Activated naive CD8-positive, alpha-beta T cell (primary cell): ENCODE data around the gene MARCHF4.

Experiments
- H3K27ac Mint-ChIP-seq: one replicate; pipeline ENCODE4 v1.8.0; 2021; ENCODE audit warnings: mixed read lengths
- H3K27me3 Mint-ChIP-seq: one replicate; pipeline ENCODE4 v1.8.0; 2021; ENCODE audit warnings: mixed read lengths
- H3K36me3 Mint-ChIP-seq: one replicate; pipeline ENCODE4 v1.8.0; 2021; ENCODE audit warnings: mixed read lengths
- H3K4me1 Mint-ChIP-seq: one replicate; pipeline ENCODE4 v1.8.0; 2021; ENCODE audit warnings: low read depth, mixed read lengths
- H3K4me3 Mint-ChIP-seq: one replicate; pipeline ENCODE4 v1.8.0; 2021; ENCODE audit warnings: mild to moderate bottlenecking, mixed read lengths
- H3K9me3 Mint-ChIP-seq: one replicate; pipeline ENCODE4 v1.8.0; 2021; ENCODE audit warnings: low read depth, mixed read lengths

MARCHF4 gene

DNA sequence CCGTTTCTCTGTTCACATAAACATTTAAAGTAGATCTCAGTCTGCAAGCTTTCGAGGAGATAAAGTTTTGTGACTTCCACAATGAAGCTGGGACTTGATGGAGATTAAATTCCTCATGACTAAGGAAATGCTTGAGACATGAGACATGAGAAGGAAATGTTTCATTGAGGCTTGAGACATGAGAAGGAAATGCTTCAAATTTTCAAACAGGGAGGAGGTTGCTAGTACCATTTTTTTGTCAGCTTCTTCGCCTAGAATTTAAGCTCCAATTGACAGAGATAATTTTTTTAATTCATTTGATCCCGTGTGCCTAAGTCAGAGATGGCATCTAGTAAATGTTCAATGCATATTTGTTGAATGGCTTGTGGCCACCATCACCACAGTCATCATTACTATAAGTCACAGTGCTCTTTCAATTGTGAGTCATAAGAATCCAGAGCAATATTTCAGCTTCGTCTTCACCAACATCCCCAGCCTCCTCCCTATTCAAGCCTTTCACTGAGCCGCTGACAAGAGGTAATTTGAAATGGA, 543 bp upstream of the MARCHF4 start:
- peaks cover 21% of the 10 kb centered on the region for H3K4me1 Mint-ChIP-seq
- H3K9me3 Mint-ChIP-seq: no peaks in the 10 kb centered on the region
- peaks cover 34% of the 10 kb centered on the region for H3K27me3 Mint-ChIP-seq
- H3K4me3 Mint-ChIP-seq: peak overlapping the region; percentile 66
- no peak overlapping the region for H3K27ac Mint-ChIP-seq
- H3K36me3 Mint-ChIP-seq: no peaks in the 10 kb centered on the region

DNA sequence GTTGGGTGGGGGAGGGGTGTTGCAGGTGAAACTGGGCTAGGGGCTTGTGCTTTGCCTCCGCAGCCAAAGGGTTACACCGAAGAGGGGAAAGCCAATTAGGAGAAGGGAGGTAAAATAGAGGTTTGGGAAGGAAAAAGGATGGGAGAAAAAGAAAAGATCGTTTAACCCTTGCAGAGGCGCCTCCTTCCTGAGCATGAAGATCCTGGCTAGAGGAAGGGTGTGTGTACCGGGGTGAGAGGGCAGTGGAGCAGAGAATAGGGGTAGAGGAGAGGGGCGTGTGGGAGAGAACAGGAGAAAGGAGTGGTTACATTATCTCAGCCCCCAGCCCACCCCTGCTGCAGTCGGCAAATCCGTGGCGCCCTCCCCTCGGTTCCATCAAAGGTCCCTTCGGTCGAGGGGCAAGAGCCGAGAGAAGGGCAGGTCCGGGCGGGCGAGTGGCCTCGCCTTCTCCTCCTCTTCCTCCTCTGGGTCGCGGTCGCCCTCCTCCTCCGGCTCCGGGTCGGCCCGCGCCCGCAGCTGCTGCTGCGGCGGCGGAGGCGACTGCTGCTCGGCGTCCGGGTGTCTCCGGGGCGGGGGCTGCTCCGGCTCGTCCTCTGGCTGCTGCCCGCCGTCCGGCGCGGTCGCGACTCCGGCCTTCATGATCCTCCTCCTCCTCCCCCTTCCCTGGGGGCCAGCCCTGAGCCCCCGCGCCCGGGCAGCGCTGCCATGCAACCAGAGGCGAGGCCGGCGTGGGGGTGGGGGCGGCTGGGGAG, 1.1 kb downstream of the MARCHF4 start:
- H3K4me3 Mint-ChIP-seq: peak overlapping the region; percentile 38
- peaks cover 34% of the 10 kb centered on the region for H3K27me3 Mint-ChIP-seq
- no peaks in the 10 kb centered on the region for H3K9me3 Mint-ChIP-seq
- H3K27ac Mint-ChIP-seq: no peak overlapping the region
- H3K36me3 Mint-ChIP-seq: no peaks in the 10 kb centered on the region
- H3K4me1 Mint-ChIP-seq: peaks cover 21% of the 10 kb centered on the region

- peaks cover 21% of the 10 kb centered on the region for H3K4me1 Mint-ChIP-seq
- no peak overlapping the region for H3K4me3 Mint-ChIP-seq
- H3K27ac Mint-ChIP-seq: no peak overlapping the region
- no peaks in the 10 kb centered on the region for H3K9me3 Mint-ChIP-seq
- no peaks in the 10 kb centered on the region for H3K36me3 Mint-ChIP-seq
- peaks cover 29% of the 10 kb centered on the region for H3K27me3 Mint-ChIP-seq
Observed at GRCh38 chr2:216369821-216370220, 2.5 kb downstream of the MARCHF4 start.

DNA sequence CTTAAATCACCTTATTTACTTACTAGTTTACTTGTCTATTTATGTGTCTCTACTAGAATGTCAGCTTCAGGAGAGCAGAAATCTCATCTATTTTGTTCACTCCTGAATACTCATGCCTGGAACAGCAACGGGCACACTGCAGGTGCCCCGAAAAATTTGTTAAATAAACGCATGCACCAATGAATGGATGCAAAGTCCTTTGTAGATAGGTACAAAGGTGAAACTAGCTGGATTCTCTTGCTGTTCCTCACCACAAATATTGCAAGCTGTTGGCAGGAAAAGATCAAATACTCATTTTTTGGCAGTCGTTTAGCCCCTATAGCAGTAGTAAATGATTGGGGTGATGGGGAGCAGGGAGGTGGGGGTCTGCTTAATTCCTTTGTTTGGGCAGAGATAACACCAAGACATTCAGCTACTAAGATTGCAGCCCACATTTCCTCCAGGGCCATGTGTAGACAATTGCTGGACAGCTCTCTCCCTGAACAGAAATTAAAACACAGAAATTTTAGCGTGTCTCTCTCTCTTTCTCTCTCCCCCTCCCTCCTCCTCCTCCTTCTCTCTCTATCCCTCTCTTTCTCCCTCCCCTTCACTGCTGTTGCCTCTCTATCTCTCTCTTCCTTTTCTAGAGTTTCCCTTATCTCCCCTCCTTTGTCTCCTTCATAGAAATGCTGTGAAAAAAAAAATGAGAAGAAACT, 5.4 kb downstream of the MARCHF4 start:
- no peaks in the 10 kb centered on the region for H3K36me3 Mint-ChIP-seq
- H3K27ac Mint-ChIP-seq: no peak overlapping the region
- H3K27me3 Mint-ChIP-seq: peaks cover 16% of the 10 kb centered on the region
- no peaks in the 10 kb centered on the region for H3K9me3 Mint-ChIP-seq
- no peak overlapping the region for H3K4me3 Mint-ChIP-seq
- peaks cover 8% of the 10 kb centered on the region for H3K4me1 Mint-ChIP-seq

DNA sequence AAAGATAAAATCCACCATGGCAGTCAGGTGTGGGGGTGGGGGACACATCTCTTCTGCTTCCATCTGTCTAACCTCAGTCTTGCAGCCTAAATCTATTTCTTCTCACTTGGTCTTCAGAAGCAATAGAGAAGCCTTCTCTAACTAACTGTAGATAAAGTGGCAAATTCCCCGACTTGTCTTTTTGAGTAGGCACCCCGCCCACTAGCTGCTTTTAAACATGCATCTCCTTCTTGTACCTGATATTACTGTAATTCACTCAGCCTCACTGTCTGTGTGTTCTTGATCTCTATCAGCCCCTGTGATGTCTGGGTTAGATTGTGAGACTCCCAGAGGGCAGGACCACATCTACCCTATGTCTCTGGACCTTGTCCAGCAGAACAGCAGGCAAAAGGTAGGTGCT, 6.8 kb downstream of the MARCHF4 start:
- Mint-ChIP-seq H3K36me3 (no peaks in the 10 kb centered on the region), H3K27ac (no peak overlapping the region), H3K27me3 (peaks cover 10% of the 10 kb centered on the region), H3K4me3 (no peak overlapping the region), H3K9me3 (no peaks in the 10 kb centered on the region), H3K4me1 (peaks cover 2% of the 10 kb centered on the region)

GRCh38 chr2:216363221-216363620, 9.1 kb downstream of the MARCHF4 start:
- Mint-ChIP-seq H3K9me3 (no peaks in the 10 kb centered on the region), H3K27me3 (peaks cover 2% of the 10 kb centered on the region), H3K4me3 (no peak overlapping the region), H3K27ac (no peak overlapping the region), H3K36me3 (no peaks in the 10 kb centered on the region), H3K4me1 (no peaks in the 10 kb centered on the region)

GRCh38 chr2:216362730-216363129, 9.6 kb downstream of the MARCHF4 start:
- Mint-ChIP-seq H3K9me3 (no peaks in the 10 kb centered on the region), H3K4me1 (no peaks in the 10 kb centered on the region), H3K36me3 (no peaks in the 10 kb centered on the region), H3K27me3 (no peaks in the 10 kb centered on the region), H3K27ac (no peak overlapping the region), H3K4me3 (no peak overlapping the region)

- Mint-ChIP-seq H3K4me1 (peaks cover 42% of the 10 kb centered on the region), H3K27ac (no peak overlapping the region), H3K4me3 (no peak overlapping the region), H3K9me3 (no peaks in the 10 kb centered on the region), H3K36me3 (peaks cover 2% of the 10 kb centered on the region), H3K27me3 (no peaks in the 10 kb centered on the region)
Observed at GRCh38 chr2:216355711-216356110, 16.6 kb downstream of the MARCHF4 start.

GRCh38 chr2:216354306-216354705, 18.0 kb downstream of the MARCHF4 start:
- peaks cover 56% of the 10 kb centered on the region for H3K4me1 Mint-ChIP-seq
- peak overlapping the region; percentile 46 for H3K4me3 Mint-ChIP-seq
- peak overlapping the region; percentile 90 for H3K27ac Mint-ChIP-seq
- no peaks in the 10 kb centered on the region for H3K27me3 Mint-ChIP-seq
- peaks cover 2% of the 10 kb centered on the region for H3K36me3 Mint-ChIP-seq
- no peaks in the 10 kb centered on the region for H3K9me3 Mint-ChIP-seq

DNA sequence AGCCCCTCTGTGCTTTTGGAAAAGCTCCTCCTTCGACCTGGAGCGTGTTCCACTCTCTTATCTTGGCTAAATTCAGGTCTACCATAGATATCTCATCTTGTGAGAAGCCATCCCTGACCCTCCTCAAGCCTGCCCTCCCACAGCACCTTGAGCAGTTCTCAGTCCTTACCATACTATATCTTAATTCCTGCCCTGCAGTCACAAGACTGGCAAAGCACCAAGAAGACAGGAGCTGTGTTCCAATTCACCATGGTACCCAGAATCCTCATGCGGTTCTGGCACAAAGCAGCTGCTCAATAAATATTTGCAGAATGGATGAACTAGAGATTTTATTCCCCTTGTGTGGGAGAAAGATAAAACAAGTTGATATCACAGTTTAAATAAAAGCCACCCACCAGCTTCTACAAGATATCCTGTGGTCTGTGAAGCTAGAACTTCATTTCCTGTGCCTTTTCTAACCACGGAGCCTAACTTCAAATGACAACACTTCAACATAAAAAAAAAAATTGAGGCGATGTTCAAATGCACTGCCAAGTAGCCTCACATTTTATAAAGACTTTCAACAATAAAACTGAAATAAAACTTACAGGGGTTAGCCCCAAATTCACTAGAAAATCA, 19.5 kb downstream of the MARCHF4 start:
- peaks cover 69% of the 10 kb centered on the region for H3K4me1 Mint-ChIP-seq
- peak overlapping the region; percentile 90 for H3K27ac Mint-ChIP-seq
- H3K27me3 Mint-ChIP-seq: no peaks in the 10 kb centered on the region
- H3K9me3 Mint-ChIP-seq: no peaks in the 10 kb centered on the region
- peaks cover 2% of the 10 kb centered on the region for H3K36me3 Mint-ChIP-seq
- H3K4me3 Mint-ChIP-seq: peak overlapping the region; percentile 74

- H3K4me1 Mint-ChIP-seq: peaks cover 84% of the 10 kb centered on the region
- peak overlapping the region; percentile 66 for H3K4me3 Mint-ChIP-seq
- H3K27ac Mint-ChIP-seq: peak overlapping the region; percentile 93
Observed at GRCh38 chr2:216351172-216351925, 20.9 kb downstream of the MARCHF4 start.

DNA sequence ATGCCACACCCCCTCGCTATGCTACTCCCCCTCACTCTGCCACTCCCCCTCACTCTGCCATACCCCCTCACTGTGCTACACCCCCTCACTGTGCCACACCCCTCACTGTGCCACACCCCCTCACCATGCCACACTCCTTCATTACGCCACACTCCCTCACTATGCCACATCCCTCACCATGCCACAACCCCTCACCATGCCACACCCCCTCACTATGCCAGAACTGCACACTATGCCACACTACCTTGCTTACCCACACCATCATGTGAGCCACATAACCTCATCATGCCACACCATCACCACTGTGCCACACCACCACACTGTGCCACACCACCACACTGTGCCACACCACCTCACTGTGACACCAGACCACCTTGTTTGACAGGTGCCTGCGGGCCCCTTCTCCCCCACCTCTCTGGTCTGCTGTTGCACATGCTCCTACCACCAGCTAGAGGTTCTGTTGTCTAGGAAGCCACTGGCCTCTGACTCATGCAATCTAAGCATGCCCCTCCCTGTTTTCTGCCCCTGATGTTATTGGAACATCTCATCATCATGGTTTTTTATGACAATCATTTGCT, 22.0 kb downstream of the MARCHF4 start:
- H3K36me3 Mint-ChIP-seq: peaks cover 2% of the 10 kb centered on the region
- H3K9me3 Mint-ChIP-seq: no peaks in the 10 kb centered on the region
- no peaks in the 10 kb centered on the region for H3K27me3 Mint-ChIP-seq
- peaks cover 89% of the 10 kb centered on the region for H3K4me1 Mint-ChIP-seq
- H3K4me3 Mint-ChIP-seq: peak overlapping the region; percentile 66
- H3K27ac Mint-ChIP-seq: peak overlapping the region; percentile 93

More at GRCh38 chr2:216351172-216351925, 20.9 kb downstream of the MARCHF4 start:
- H3K27me3 Mint-ChIP-seq: no peaks in the 10 kb centered on the region
- no peaks in the 10 kb centered on the region for H3K9me3 Mint-ChIP-seq
- H3K36me3 Mint-ChIP-seq: peaks cover 2% of the 10 kb centered on the region

- peak overlapping the region; percentile 93 for H3K27ac Mint-ChIP-seq
- no peaks in the 10 kb centered on the region for H3K9me3 Mint-ChIP-seq
- peak overlapping the region; percentile 74 for H3K4me3 Mint-ChIP-seq
- H3K27me3 Mint-ChIP-seq: no peaks in the 10 kb centered on the region
- H3K4me1 Mint-ChIP-seq: peaks cover 88% of the 10 kb centered on the region
- H3K36me3 Mint-ChIP-seq: peaks cover 2% of the 10 kb centered on the region
Observed at GRCh38 chr2:216349366-216349765, 22.9 kb downstream of the MARCHF4 start.

GRCh38 chr2:216348756-216349308, 23.5 kb downstream of the MARCHF4 start:
- H3K36me3 Mint-ChIP-seq: peaks cover 2% of the 10 kb centered on the region
- peaks cover 85% of the 10 kb centered on the region for H3K4me1 Mint-ChIP-seq
- peak overlapping the region; percentile 74 for H3K4me3 Mint-ChIP-seq
- no peaks in the 10 kb centered on the region for H3K27me3 Mint-ChIP-seq
- peak overlapping the region; percentile 93 for H3K27ac Mint-ChIP-seq
- no peaks in the 10 kb centered on the region for H3K9me3 Mint-ChIP-seq
